GM21717 (cell line): ENCODE data around the gene ANKRD17.

Experiments
- ATAC-seq: cut with Tn5 transposase; IDR thresholded peaks from one replicate; pipeline ENCODE4 v1.9.1; 2021; ENCODE audit warnings: mild to moderate bottlenecking, moderate library complexity; ENCODE audit not compliant: unreplicated experiment

The ANKRD17 gene

GRCh38 chr4:73067971-73068394 is 190.6 kb downstream of the ANKRD17 start:
- no peak for ATAC-seq

GRCh38 chr4:73066928-73067327 is 191.7 kb downstream of the ANKRD17 start:
- ATAC-seq = no peak

GRCh38 chr4:73066445-73066844 is 192.2 kb downstream of the ANKRD17 start:
- ATAC-seq = no peak

- ATAC-seq = no peak
Observed at GRCh38 chr4:73064536-73064935, 194.1 kb downstream of the ANKRD17 start.

GRCh38 chr4:73055241-73055897 is 203.2 kb downstream of the ANKRD17 start:
- ATAC-seq = peak; percentile 91

GRCh38 chr4:73053974-73054480 is 204.6 kb downstream of the ANKRD17 start:
- no peak for ATAC-seq

- ATAC-seq = no peak
Observed at GRCh38 chr4:73053076-73053475, 205.5 kb downstream of the ANKRD17 start.

GRCh38 chr4:73051625-73052024 is 207.0 kb downstream of the ANKRD17 start:
- ATAC-seq = no peak

GRCh38 chr4:73045879-73046278 is 212.7 kb downstream of the ANKRD17 start:
- ATAC-seq = no peak

GRCh38 chr4:73037057-73037456 is 221.5 kb downstream of the ANKRD17 start:
- ATAC-seq = no peak

GRCh38 chr4:73036123-73036522 is 222.5 kb downstream of the ANKRD17 start:
- peak; percentile 61 for ATAC-seq

GRCh38 chr4:73034896-73035295 is 223.7 kb downstream of the ANKRD17 start:
- ATAC-seq = no peak

GRCh38 chr4:73028621-73029020 is 230.0 kb downstream of the ANKRD17 start:
- ATAC-seq = no peak
